ENCODE results near the gene ZSCAN10. TPM values are rescaled to one million over a fixed set of nuclear protein-coding genes. Genes with fewer than 3 reads are reported as not detected.
A peak's percentile ranks its signal among the peaks of the same experiment; 100 is the strongest.

ZSCAN10 gene
- total and polyA plus RNA-seq, 2 of the 13 experiments (the other 11 are each of a cell fraction or from before 2014, with no cell fraction given): not detected

DNA sequence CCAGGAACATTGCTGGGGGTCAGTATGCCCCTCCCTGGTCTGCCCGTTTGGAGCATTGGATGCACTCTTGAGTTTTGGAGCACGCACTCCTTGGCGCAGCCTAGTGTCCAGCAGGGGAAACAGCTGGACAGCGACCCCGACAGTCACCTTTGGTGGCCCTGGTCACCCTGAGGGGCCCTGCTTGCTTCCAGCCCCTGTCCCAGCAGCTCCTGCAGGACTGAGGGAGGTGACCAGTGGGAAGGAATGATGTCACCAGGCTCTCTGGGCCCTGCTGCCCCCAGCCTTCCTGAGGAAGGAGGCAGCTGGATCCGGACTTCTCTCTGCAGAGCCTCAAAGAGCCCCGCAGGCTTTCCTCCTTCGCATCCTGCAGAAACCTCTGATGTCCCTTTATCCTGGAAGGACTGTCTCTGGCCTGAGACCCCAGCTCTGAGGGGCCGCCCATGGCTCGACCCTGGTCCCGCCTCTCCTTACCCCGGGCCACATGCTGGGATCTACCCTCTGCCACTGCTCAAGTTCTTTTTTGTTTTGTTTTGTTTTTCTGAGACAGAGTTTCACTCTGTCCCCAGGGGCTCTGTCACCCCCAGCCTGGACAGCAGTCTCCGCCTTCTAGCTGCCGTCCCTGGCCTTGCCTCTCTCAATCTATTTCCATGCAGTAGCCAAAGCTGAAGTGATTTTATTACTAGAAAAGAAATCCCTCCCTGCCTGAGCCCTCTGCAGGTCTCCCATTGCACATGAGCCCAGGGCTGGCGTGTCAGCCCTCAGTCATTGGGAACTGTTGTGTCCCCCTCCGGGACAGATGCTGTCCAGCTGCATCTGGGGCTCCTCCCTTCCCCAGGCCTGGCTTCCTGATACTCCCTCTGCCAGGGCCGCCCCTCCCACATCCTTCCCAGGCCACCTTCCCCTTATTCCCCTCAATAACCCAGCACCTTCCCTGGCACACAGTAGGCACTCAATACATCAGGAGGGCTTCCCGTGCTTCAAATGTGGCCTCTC lies 11.6 kb downstream of the ZSCAN10 start (continued):
- no peak for TF ChIP-seq HMGA1 (CRISPR knock-in tag; conservative IDR thresholded peaks at IDR 0.05)
- peak; percentile 19; the same call in 1 of the 2 replicates for TF ChIP-seq ZGPAT (CRISPR knock-in tag; IDR thresholded peaks at IDR 0.05)
- TF ChIP-seq ZNF776 (CRISPR knock-in tag; IDR thresholded peaks at IDR 0.05): no peak
- no peak for TF ChIP-seq ASH2L (IDR thresholded peaks at IDR 0.05; ENCODE audit: insufficient read length, low read depth, low read length)

DNA sequence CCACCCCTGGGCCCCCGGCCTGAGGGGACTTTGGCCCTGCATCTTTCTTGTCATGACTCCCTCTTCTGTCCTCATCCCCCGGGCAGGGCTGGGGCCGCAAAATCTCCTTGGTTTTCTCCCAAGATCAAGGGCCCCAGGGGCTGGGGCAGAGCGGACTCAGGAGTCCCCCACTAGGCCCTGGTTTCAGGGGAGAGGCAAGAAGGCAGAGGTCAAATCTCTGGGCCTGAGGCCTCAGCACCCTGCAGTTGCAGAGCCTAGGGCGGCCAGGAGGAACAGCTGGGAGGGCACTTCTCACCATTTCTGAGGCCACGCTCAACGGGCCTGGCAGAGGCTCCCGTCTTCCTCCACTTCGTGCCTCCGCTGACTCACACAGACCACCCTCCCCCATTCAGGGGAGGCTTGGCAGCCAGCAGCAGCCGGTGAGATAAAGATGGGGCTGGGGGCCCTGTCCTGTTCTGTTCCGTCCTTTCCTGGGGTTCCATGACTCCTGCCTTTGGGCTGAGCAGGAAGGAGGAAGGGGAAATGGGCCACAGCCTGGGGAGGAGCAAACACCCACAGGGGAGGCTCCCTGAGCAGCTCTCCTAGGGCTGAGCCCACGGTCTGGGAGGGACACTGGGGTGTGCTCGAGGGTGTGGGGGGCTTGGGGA lies 12.4 kb downstream of the ZSCAN10 start:
- peak overlapping the region; percentile 59 for H3K27ac ChIP-seq (ENCODE audit: extremely low read length, insufficient read depth, low read length)
- TF ChIP-seq, protein P1, sequence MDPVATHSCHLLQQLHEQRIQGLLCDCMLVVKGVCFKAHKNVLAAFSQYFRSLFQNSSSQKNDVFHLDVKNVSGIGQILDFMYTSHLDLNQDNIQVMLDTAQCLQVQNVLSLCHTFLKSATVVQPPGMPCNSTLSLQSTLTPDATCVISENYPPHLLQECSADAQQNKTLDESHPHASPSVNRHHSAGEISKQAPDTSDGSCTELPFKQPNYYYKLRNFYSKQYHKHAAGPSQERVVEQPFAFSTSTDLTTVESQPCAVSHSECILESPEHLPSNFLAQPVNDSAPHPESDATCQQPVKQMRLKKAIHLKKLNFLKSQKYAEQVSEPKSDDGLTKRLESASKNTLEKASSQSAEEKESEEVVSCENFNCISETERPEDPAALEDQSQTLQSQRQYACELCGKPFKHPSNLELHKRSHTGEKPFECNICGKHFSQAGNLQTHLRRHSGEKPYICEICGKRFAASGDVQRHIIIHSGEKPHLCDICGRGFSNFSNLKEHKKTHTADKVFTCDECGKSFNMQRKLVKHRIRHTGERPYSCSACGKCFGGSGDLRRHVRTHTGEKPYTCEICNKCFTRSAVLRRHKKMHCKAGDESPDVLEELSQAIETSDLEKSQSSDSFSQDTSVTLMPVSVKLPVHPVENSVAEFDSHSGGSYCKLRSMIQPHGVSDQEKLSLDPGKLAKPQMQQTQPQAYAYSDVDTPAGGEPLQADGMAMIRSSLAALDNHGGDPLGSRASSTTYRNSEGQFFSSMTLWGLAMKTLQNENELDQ (CRISPR knock-in tag; IDR thresholded peaks at IDR 0.05; ENCODE audit: borderline replicate concordance): no peak
- TF ChIP-seq ZHX1 (CRISPR knock-in tag; IDR thresholded peaks at IDR 0.05; ENCODE audit: low read depth) (no peak), SMAD9 (CRISPR knock-in tag; IDR thresholded peaks at IDR 0.05) (no peak), BRD4 (CRISPR knock-in tag; IDR thresholded peaks at IDR 0.05) (no peak), ZNF629 (CRISPR knock-in tag; conservative IDR thresholded peaks at IDR 0.05) (0 out of 2 replicates have a peak, but pooled peaks have one; percentile 4), ZNF564 (CRISPR knock-in tag; IDR thresholded peaks at IDR 0.05) (peak; percentile 40; the same call in 1 of the 2 replicates), YEATS4 (CRISPR knock-in tag; IDR thresholded peaks at IDR 0.05; ENCODE audit: borderline replicate concordance) (peak; percentile 20; the same call in 1 of the 2 replicates), ZNF205 (CRISPR knock-in tag; IDR thresholded peaks at IDR 0.05) (0 out of 2 replicates have a peak, but pooled peaks have one; percentile 30)

More for the DNA sequence above, 12.4 kb downstream of the ZSCAN10 start:
- Histone ChIP-seq H3K36me3 (replicated peaks in 1 of 2; ENCODE audit: control insufficient read depth in 1 of 2, insufficient read depth in 2 of 2, low read length in 2 of 2) (no peaks in the 10 kb centered on the region), H3K9ac (ENCODE audit: insufficient read depth, low read depth, low read length) (peak overlapping the region; percentile 72), H3K4me3 (replicated peaks in 1 of 3; ENCODE audit: insufficient read depth in 1 of 3, low read depth in 2 of 3, low read length in 3 of 3) (peak overlapping the region; percentile 51 to 79 (median 63)), H3K9me3 (ENCODE audit: low read length) (no peaks in the 10 kb centered on the region), H2AFZ (ENCODE audit: low read length) (no peak overlapping the region), H4K20me1 (ENCODE audit: insufficient read depth, low read length) (no peaks in the 10 kb centered on the region), H3K79me2 (ENCODE audit: insufficient read depth, low read length) (no peaks in the 10 kb centered on the region), H3K4me1 (ENCODE audit: insufficient read depth, low read length) (peaks cover 46% of the 10 kb centered on the region), H3K4me2 (ENCODE audit: low read depth, low read length) (peak overlapping the region; percentile 93), H3K27me3 (ENCODE audit: control insufficient read depth in 1 of 2, insufficient read depth in 2 of 2, low read length in 2 of 2) (no peaks in the 10 kb centered on the region)
- intact Hi-C loops (cut with micrococcal nuclease; ENCODE audit: unreplicated experiment): loop anchor here (1.0 kb wide), 1 partner anchor 27 kb away; no protein-coding TSS in a partner anchor
- CTCF ChIA-PET (ENCODE audit: low intra/inter-chr PET ratio, low total read pairs): interaction anchor here (1.7 to 2.3 kb wide), 2 partner anchors 14 to 28 kb away, joined by 4 to 7 read pairs; no protein-coding TSS in a partner anchor
- POLR2A ChIA-PET: interaction anchor here (0.8 to 3.0 kb wide), 15 partner anchors 9 to 1141 kb away, joined by 3 to 38 read pairs (median 5); partner anchors contain the start of genes IL32, ZNF213 and ZSCAN10
- TSS peak; percentile 69 for BruUV-seq (replicated peaks)
- ATAC-seq (peak; percentile 72), DNase-seq (ENCODE audit: low spot score) (peak; percentile 42), FAIRE-seq (no peak)
- in situ Hi-C loops (cut with HindIII; ENCODE audit: extremely low pct_ligation_motif_present, low pct_unique_long_range_greater_than_20kb): no loop called here
- WGBS (ENCODE audit: low lambda C conversion rate): 3% methylated on average over 13 of the region's 14 CpGs
